HG03159 (cell line): Measurements from ENCODE around the gene LEP.

ENCODE experiments used
- ATAC-seq: cut with Tn5 transposase; IDR thresholded peaks from one replicate; pipeline ENCODE4 v1.9.1; 2021; ENCODE audit warnings: mild to moderate bottlenecking, moderate library complexity; ENCODE audit not compliant: unreplicated experiment

LEP gene

DNA sequence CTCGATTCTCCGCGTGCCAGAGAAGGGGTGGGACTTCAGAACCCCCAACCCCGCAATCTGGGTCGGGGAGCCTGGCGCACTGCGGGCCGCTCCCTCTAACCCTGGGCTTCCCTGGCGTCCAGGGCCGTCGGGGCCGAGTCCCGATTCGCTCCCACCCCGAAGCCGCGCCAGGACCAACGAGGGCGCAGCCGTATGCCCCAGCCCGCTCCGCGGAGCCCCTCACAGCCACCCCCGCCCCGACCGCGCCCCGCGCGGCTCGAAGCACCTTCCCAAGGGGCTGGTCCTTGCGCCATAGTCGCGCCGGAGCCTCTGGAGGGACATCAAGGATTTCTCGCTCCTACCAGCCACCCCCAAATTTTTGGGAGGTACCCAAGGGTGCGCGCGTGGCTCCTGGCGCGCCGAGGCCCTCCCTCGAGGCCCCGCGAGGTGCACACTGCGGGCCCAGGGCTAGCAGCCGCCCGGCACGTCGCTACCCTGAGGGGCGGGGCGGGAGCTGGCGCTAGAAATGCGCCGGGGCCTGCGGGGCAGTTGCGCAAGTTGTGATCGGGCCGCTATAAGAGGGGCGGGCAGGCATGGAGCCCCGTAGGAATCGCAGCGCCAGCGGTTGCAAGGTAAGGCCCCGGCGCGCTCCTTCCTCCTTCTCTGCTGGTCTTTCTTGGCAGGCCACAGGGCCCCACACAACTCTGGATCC is at the start of gene LEP:
TSS of gene LEP (plus strand) at position 583 of the 691 bp plus-strand sequence. CDS start 10,741 bp downstream, outside the sequence.
- no peak for ATAC-seq

DNA sequence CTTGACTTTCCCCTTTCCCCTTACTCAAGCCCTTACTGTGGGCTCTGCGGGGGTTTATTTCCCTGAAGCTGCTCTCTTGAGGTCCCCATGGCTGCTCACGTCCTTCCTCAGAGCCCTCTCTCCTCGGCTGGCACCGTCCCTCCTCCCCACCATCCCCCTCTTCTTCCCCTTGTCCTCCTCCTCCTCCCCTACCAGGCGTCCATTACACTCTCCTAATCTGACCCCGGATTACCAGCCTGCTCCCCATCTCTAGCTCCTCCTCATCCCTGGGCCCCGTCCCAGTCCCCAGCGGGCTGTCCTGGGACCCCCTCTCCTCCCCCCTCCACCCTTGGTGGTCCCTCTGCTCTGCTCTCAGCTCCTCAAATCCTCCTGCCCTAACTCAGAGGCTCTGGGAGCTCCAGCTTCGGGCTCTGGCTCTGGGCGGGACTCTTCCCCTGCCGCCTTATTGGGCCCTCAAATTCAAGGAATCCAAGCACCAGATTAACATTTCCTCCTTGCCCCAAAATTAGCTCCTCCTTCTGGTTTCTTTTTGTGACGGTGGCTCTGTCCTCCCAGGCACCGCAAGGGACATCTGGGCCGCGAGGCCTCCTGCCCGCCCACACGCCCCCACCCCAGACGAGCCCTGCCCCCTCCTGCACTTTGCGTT is 48.5 kb upstream of the LEP start:
- ATAC-seq = no peak

DNA sequence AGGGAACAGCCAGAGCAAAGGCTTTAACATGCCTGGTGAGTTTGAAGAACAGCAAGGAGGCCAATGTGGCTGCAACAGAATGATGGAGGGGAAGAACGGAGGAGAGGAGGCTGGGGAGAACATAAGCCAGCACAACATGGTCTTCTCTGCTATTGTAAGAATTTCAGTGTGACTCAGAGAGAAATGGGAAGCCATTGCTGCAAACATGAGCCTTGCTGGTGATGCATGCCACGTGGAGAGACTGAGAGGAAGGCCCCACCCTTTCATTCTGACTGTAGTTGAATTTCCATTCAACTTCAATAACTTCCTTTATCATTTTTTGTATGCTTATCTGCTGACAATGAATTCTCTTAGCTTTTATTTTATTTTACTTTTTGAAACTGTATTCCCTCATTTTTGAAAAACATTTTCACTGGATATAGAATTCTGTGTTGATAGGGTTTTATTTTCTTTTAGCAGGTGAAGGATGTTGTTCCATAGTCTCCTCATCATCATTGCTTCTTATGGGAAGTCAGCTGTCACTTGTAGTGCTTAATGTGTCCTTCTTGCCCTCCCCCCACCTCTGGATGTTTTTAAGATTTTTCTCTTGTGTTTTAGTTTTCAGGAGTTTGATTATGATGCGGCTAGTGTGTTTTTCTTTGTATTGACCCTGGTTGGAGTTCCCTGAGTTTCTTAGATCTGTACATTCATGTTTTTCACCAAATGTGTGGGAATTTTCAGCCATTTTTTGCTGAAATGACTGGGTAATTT is 46.4 kb upstream of the LEP start:
- no peak for ATAC-seq

DNA sequence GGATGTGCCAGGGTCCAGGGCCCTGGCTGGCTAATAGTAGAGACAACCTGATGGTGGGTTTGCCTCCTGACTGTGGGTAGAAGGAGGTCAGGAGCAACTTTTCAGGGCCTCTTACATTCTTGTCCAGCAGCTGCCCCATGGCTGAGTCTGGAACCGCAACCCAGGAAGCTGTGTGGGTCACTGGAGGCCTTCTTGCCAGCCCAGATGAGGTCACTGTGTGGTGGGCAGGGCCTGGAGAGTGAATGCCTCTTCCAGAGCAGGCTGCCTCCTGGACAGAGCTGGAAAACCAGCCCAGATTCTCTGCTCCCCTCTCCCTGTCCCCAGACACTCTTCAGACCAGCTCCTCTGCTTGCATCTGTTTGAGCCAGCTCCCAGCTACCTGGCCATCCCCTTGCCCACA is 43.5 kb upstream of the LEP start:
- ATAC-seq = no peak

DNA sequence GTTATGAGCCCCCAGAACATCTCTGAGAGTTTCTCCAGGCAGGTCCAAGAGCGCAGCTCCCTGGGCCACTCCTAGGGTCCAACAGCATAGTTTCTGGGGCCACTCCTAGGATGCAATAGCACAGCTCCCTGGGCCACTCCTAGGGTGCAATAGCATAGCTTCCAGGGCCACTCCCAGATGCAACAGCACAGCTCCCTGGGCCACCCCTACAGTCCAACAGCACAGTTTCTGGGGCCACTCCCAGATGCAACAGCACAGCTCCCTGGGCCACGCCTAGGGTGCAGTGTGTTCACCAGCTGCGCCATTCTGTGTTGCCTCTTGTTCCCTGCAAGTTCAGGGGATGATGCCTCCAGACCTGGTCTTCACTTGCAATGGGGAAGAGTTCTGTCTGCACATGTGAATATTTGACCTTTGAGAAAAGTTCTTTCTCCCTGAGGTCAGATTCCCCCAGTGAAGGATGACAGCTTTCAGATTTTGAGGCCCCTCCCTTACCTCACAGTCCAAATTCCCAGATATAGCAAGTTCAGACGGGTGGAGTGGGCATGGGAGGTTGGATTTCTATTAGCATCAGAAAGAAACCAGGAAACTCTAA is 43.0 kb upstream of the LEP start:
- no peak for ATAC-seq

DNA sequence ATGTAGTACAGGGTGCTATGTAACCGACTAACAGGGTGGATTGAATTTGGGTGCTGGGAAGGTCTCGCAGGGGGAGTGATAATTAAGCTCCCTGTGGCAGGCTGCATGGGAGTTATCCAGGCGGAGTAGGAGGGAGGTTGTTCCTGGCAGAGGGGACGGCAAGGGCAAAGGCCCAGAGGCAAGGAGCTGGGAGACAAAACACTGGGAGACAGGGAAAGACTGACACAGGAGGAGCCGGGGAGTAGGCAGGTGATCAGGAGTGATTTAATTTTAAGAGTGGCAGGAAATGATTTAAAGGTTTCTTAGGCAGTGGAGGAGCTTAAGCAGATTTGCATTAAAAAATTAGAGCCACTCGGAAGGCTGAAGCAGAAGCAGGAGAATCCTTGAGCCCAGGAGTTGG is 40.7 kb upstream of the LEP start:
- ATAC-seq = no peak

DNA sequence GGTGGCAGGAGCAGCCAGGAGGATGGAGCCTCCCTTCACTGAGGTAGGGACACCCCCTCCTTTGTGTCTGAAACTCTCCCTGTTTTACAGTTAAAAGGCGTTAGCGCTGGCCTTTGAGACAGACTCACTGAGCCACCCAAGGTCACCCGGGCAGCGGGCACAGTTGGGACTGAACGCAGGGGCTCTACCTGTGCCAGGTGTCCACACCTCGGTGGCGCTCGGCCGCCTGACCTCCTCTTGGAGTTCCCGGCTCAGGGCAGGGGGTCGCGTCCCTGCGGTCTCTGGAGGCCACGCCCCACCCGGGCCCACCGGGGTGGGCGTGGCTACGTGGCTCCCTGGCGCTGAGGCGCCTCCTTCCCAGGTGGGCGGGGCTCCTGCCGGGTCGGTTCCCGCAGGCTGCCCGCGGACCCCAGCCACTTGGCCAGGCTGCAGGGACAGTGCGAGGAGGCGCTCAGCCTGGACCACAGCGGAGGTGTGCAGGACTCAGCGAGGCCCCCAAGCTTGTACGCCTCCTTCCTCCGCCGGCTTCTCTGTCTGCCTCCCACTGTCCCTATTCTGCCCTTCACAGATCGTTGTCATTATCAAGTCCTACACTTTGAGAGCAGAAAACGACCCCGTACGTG is 39.9 kb upstream of the LEP start:
- no peak for ATAC-seq

DNA sequence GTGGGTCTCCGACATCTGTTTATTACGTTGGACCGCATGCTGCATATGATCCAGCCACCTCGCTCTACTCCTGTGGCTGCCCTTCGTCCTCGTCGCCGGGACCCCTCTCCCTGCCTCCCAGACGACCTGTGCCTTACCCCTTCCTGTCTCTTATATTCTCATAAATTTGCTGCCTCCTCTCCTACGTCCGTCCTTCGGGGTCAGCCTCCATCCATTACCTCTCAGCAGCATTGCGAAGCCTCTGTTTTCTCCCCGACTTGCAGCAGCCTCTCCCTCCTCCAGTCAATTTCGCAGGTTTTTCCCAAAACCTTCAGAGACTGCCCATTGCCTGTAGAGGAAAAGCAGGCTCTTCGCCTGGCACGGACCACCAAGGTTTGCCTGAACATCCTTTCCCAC is 39.4 kb upstream of the LEP start:
- ATAC-seq = no peak

DNA sequence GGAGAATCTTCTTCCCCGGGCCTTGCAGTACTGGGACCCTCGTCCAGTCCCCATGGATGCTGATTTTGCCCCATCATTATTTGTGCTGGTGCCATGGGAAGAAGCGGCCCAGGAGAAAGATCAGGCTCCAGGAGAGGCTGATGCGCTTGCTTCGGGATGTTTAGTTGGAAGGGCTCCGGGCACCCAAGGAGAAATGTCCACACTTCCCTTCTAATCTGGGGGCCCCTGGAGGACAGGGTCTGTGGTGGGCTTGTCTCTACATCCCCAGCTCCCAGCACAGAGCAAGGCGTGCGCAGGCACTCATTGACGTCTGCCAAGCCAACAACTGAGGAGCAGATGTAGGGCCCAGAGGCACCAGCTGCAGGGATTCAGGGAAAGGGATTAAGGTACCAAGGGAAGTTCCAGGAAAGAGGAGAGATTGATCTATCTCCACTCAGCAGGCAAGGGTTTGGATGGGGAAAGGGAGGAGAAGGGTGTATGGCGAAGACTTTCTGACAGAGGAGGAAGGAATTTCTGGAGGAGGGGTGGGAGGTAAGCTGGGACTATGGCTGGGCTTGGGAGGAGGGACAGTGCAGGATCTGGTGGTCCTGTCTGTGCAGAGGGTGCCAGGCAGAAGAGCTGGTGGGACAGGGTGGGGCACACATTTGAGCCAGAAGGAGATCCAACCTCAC is 38.7 kb upstream of the LEP start:
- no peak for ATAC-seq

DNA sequence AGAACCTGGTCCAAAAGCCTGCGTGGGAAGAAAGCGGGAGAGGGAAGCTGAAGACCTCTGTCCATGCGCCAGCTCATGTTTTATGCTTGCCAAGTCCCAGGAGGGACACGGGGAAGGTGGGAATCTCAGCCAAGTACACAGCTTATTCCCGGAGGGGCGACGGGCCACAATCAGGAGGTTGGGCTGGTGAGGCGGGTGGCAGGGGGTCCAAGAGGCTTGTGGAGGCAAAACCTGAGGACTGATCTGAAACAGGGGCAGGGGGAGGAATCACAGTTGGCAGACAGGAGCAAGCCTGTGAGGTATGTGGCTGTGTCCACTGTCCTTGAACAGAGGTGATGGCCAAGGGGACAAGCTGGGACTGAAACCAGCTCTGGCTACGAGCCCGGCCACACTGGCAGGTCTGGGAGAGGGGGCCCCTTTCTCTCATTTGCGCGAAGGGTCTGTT is 38.0 kb upstream of the LEP start:
- no peak for ATAC-seq

DNA sequence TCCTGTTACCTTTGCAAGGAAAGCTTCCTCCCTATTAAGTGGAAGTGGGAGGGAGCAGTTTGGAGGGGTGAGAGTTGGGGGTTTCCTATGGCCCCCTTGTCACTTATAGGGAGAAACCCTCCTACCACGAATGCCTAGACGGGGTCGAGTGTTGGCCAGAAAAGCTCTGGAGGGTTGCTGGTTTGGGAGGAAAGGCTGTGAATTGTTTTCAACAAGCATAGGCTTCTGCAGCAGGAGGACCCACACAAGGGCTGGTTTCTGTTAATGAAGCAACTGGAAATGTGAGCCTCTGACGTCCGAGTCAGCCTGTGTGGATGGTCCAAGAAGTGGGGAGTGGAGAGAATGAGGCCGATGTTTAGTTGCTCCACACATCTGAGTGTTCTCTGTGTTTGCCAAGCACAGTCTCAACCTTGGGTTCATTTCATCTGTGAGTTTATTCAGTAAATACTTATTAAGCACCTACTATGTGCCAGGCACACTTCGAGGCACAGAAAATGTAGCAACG is 37.3 kb upstream of the LEP start:
- no peak for ATAC-seq

DNA sequence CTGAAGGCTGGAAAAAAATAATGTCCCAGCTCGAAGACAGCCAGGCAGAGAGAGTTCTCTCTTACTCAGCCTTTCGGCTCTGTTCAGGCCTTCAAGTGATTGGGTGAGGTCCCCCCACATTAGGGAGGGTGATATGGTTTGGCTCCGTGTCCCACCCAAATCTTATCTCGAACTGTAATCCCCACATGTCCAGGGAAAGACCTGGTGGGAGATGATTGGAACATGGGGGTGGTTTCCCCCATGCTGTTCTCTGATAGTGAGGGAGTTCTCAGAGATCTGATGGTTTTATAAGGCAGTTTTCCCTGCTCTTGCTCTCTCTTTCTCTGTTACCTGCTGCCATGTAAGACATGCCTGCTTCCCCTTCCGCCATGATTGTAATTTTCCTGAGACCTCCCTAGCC is 36.6 kb upstream of the LEP start:
- ATAC-seq = no peak

DNA sequence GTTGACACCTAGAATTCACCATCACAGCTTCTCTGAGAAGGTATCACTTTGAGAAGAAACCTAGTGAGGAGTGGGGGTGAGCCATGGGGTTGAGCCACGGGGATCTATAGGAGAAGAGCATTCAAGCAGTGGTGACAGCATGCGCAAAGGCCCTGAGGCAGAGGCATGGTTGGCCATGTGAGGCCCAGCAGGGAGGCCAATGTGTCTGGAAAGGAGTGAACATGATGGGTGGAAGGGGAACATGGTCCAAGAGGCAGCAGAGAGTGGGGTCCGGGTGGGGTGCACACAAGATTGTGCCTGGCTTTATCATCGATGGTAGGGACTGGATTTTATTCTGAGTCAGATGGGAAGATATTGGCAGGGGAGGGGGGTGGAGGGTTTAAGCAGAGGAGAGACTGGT is 36.0 kb upstream of the LEP start:
- ATAC-seq = no peak

DNA sequence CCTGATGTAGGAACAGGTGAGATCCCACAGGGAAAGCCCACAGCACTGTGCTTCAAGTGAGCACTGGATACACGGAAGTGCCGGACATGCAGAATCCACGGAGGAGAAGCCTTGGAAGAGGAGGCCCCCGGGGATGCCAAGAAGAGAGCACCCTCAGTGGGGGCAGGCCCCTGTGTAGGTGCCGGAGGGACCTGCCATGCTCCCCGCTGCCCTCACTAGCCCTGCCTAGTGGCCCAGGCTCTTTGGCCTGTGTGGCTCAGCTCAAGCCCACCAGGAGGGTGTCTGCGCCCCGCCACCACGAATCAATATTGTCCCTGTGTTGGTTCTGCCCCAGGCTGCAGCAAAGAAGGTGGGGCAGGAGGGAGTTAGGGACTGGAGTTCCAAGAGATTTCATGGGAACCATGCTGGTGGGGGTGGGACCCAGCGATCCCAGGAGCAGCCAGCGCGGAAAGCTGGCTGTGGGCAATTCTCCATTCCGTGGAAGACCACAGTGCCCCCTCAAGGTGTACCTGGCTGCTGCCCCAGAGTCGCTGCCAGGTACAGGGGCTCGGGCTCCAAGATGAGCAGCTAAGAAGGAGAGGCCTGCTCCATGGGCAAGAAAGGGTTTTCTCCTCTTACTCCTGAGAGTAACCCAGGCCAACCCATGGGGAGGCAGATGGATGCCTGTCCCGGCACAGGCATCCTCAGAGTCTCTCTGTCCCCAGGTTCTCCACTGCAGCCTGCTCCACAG is 34.9 kb upstream of the LEP start:
- no peak for ATAC-seq

DNA sequence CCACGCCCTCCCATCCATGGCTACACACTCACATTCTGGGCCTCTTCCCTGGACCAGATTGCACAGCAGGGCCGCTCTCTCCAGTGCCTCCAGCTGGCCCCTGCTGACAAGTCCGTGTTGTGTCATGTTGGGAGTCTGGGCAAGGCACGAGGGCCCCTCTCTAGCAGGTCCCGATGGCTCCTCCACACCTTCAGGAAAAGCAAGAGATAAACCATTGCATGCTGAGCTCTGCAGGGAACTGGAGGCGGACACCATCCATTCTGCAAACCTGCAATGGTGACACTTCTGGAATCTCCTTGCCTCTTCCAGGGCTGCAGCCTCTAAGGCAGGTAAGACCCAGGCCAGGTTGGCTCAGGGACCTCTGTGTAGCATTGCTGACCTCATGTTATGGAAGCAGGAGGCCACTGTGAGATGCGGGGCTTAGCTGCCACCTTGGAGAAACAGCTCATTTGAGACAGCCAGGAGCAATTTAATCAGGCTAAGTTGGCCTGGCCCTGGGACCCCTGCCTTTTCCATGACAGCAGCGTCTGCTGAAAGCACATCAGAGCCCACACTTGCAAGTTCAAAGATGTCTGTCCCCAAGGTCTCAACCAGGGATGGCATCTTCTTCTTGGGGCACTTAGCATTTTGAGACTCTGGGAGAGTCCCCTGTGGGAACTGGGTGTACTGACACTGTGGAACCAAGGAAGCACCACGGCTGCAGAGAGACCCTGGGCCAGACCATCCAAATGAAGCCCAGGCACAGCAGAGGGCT is 34.2 kb upstream of the LEP start:
- ATAC-seq = no peak

DNA sequence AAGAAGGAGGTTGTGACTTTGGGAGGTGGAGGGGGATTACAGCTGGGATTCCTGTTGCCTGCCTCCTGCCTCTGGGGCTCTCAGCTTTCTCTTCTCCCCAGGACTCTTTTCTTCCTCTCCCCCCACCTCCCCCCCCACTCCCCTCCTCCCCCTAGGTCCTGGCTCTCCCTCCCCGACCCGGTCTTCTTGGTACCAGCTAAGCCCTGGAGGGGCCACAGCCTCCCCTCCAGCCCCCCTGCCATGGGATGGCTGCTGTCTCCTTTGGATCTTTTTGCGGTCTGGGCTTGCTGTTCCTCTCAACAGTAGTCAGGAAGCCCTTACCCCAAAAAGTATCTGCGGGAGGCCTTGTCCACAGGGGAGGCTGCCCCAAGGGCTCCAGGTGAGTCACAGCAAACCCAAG is 33.5 kb upstream of the LEP start:
- ATAC-seq = no peak

DNA sequence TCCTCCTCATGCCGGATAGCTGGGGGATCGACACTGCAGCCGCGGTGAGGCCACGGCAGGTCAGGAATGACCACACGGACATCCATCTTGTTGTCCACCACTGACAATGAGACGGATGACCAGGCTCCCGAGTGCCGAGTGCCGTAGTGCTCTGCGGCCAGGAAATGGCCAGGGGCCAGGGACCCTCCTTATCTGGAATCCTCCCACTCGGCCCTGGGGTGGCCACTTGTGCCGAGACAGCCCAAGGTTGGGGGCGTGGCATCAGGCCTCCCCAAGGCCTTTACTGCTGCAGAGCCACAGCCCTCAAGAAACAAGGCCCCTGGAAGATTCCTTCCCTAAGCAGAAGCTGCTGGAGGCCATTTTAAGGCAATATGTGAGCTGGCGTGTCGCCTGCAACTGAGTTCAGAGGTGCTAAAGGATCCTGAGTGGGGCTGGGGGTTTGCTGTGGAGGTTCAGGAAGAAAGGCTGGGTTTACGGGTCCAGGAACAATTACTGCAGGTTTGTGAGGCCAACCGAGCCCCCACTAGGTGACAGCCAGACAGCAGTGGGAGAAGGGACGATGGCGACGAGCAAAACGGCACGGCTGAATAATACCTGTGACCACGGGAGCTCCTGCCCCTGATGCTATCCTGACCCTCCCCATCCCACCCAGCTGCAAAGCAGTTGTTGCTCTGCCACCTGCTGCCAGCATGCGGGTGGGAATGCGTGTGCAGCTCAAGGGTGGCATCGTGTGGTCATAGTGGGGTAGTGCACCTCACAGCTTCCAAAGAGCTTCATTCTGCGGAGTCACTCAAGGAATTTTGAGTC is 31.6 kb upstream of the LEP start:
- ATAC-seq = peak; percentile 68

DNA sequence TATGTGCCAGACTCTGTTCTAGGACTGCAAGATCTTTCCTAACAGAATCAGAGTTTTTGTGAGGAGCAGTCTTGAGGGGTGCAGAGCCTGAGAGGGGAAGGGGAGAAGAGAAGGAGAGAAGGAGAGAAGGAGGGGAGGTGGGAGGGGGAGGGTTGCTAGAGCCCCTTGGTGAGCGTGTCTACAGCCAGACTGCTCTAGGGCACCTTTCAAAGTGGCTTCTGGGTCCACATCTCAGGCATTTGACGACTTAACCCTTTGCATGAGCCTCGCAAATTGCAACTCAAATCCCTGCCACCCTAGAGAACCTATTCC is 31.1 kb upstream of the LEP start:
- ATAC-seq = no peak
